OCI-LY3 (cell line): ENCODE data around the gene MLF2.

Source experiments
- H2AFZ ChIP-seq: fragments of 200-600, 300-600 bp; shearing (Covaris generic); 2 replicates; pipeline ENCODE4 v1.6.0; 2014; ENCODE audit warnings: antibody characterized with exemption, low read depth, low read length
- H3K27ac ChIP-seq: fragments of 200-600, 300-600 bp; sonication (generic); 2 replicates; pipeline ENCODE4 v1.5.1; 2014; ENCODE audit warnings: mild to moderate bottlenecking, low read length, moderate library complexity, mixed read lengths
- H3K27me3 ChIP-seq: fragments of 200-600, 300-600 bp; sonication (generic); 2 replicates; pipeline ENCODE4 v1.6.1; 2014; ENCODE audit warnings: low read depth, low read length, mixed read lengths
- H3K36me3 ChIP-seq: fragments of 200-600, 300-600 bp; sonication (generic); replicated peaks from 2 replicates; pipeline ENCODE3; 2014; ENCODE audit warnings: low read depth, low read length, mixed read lengths
- H3K4me1 ChIP-seq: fragments of 300-600, 200-600 bp; sonication (generic); 2 replicates; pipeline ENCODE4 v1.6.1; 2014; ENCODE audit warnings: low read length, mixed read lengths
- H3K4me2 ChIP-seq: fragments of 200-600, 300-600 bp; sonication (generic); 2 replicates; pipeline ENCODE4 v1.6.1; 2014; ENCODE audit warnings: low read length, mixed read lengths
- H3K4me3 ChIP-seq: fragments of 300-600, 200-600 bp; sonication (generic); 2 replicates; pipeline ENCODE4 v1.5.1; 2014; ENCODE audit warnings: antibody characterized with exemption, mild to moderate bottlenecking, low read length, moderate library complexity
- H3K79me2 ChIP-seq: fragments of 300-600, 200-600 bp; shearing (Covaris generic); 2 replicates; pipeline ENCODE4 v1.6.1; 2014; ENCODE audit warnings: mild to moderate bottlenecking, low read length, mixed read lengths
- H3K9ac ChIP-seq: fragments of 300-600, 200-600 bp; shearing (Covaris generic); 2 replicates; pipeline ENCODE4 v1.6.0; 2014; ENCODE audit warnings: mild to moderate bottlenecking, low read length, moderate library complexity
- H3K9me3 ChIP-seq: fragments of 200-600, 300-600 bp; shearing (Covaris generic); 2 replicates; pipeline ENCODE4 v1.6.1; 2014; ENCODE audit warnings: low read length, mixed read lengths; ENCODE audit not compliant: insufficient read depth
- H4K20me1 ChIP-seq: fragments of 200-600, 300-600 bp; sonication (generic); 2 replicates; pipeline ENCODE4 v1.6.1; 2016; ENCODE audit warnings: low read length, mixed read lengths; ENCODE audit not compliant: insufficient read depth
- CTCF ChIP-seq: fragments of 200-600, 300-600 bp; sonication (generic); IDR thresholded peaks from 2 replicates; pipeline ENCODE4 v1.5.1; 2014; ENCODE audit warnings: antibody characterized with exemption, low read length, low read depth
- EZH2phosphoT487 ChIP-seq: fragments of 200-600 bp; shearing (Covaris generic); IDR thresholded peaks from 2 replicates; pipeline ENCODE4 v1.6.1; 2018; ENCODE audit warnings: antibody characterized with exemption, mixed run types, low read depth

MLF2 gene

GRCh38 chr12:6788972-6789924 is 36.3 kb upstream of the MLF2 start, which contains the start of gene CD4:
Gene CD4, plus strand, starts transcription at chr12:6789528. Its CDS starts 10,611 bp downstream, at chr12:6800139.
- Histone ChIP-seq H3K9me3 (no peaks in the 10 kb centered on the region), H4K20me1 (no peaks in the 10 kb centered on the region), H3K4me3 (no peak within 1 kb of the TSS), H3K36me3 (no peaks in the 10 kb centered on the region), H3K27ac (no peak within 1 kb of the TSS), H3K79me2 (no peaks in the 10 kb centered on the region), H3K9ac (no peak within 1 kb of the TSS), H3K27me3 (no peaks in the 10 kb centered on the region), H2AFZ (no peak within 1 kb of the TSS), H3K4me2 (no peak within 1 kb of the TSS), H3K4me1 (peaks cover 24% of the 10 kb centered on the region)
- no peak for TF ChIP-seq EZH2phosphoT487
- TF ChIP-seq CTCF: no peak

- no peak overlapping the region for H3K9ac ChIP-seq
- no peaks in the 10 kb centered on the region for H3K36me3 ChIP-seq
- no peaks in the 10 kb centered on the region for H3K79me2 ChIP-seq
- no peaks in the 10 kb centered on the region for H4K20me1 ChIP-seq
- H3K27ac ChIP-seq: no peak overlapping the region
- H3K27me3 ChIP-seq: no peaks in the 10 kb centered on the region
- H2AFZ ChIP-seq: no peak overlapping the region
- TF ChIP-seq CTCF (no peak), EZH2phosphoT487 (no peak)
- H3K4me3 ChIP-seq: no peak overlapping the region
- no peak overlapping the region for H3K4me2 ChIP-seq
- no peaks in the 10 kb centered on the region for H3K9me3 ChIP-seq
- H3K4me1 ChIP-seq: peaks cover 15% of the 10 kb centered on the region
Measured at GRCh38 chr12:6787309-6787708, 34.4 kb upstream of the MLF2 start.

- H3K79me2 ChIP-seq: no peaks in the 10 kb centered on the region
- TF ChIP-seq EZH2phosphoT487 (no peak), CTCF (no peak)
- H3K36me3 ChIP-seq: no peaks in the 10 kb centered on the region
- H3K4me3 ChIP-seq: no peak overlapping the region
- H3K4me1 ChIP-seq: peaks cover 11% of the 10 kb centered on the region
- no peak overlapping the region for H3K9ac ChIP-seq
- H4K20me1 ChIP-seq: no peaks in the 10 kb centered on the region
- no peak overlapping the region for H3K27ac ChIP-seq
- H3K4me2 ChIP-seq: no peak overlapping the region
- no peaks in the 10 kb centered on the region for H3K27me3 ChIP-seq
- no peaks in the 10 kb centered on the region for H3K9me3 ChIP-seq
- no peak overlapping the region for H2AFZ ChIP-seq
Measured at GRCh38 chr12:6786416-6787094, 33.6 kb upstream of the MLF2 start.

- Histone ChIP-seq H3K9me3 (no peaks in the 10 kb centered on the region), H3K27ac (no peak overlapping the region), H3K9ac (no peak overlapping the region)
Measured at GRCh38 chr12:6784761-6785160, 31.8 kb upstream of the MLF2 start.

More at GRCh38 chr12:6784761-6785160, 31.8 kb upstream of the MLF2 start:
- TF ChIP-seq EZH2phosphoT487: no peak
- no peak for TF ChIP-seq CTCF
- Histone ChIP-seq H3K4me3 (no peak overlapping the region), H2AFZ (no peak overlapping the region), H3K27me3 (no peaks in the 10 kb centered on the region), H4K20me1 (no peaks in the 10 kb centered on the region), H3K4me1 (peaks cover 11% of the 10 kb centered on the region), H3K79me2 (no peaks in the 10 kb centered on the region), H3K36me3 (no peaks in the 10 kb centered on the region), H3K4me2 (no peak overlapping the region)
